ENCODE results near the gene PTPRJ. TPM values are rescaled to one million over a fixed set of nuclear protein-coding genes. Genes with fewer than 3 reads are reported as not detected.

The PTPRJ gene
- total and polyA plus RNA-seq, 9 of the 15 experiments (the other 6 are each of a cell fraction or from before 2014, with no cell fraction given): 0.56 to 10.7 (median 4.8) TPM

GRCh38 chr11:48036466-48036865, 56.1 kb downstream of the PTPRJ start:
- ATAC-seq (no peak), FAIRE-seq (no peak), DNase-seq (ENCODE audit: extremely low read depth in 1 of 4, low spot score in 3 of 4) (no peak)
- ChIA-PET CTCF (ENCODE audit: low intra/inter-chr PET ratio) (no interaction called here), POLR2A (interaction anchor here (0.7 to 1.9 kb wide), 3 partner anchors 10 to 211 kb away, joined by 3 to 6 read pairs (median 3); no protein-coding TSS in a partner anchor)
- no peaks in the 10 kb centered on the region; a peak in 2 of 5 replicates for H3K4me1 ChIP-seq (replicated peaks in 1 of 2; ENCODE audit: control insufficient read depth in 2 of 2, insufficient read depth in 2 of 2, low read length in 2 of 2)
- no peaks in the 10 kb centered on the region for H3K9me3 ChIP-seq (replicated peaks; ENCODE audit: control insufficient read depth, insufficient read depth, low read depth, low read length)
- no peak overlapping the region for H3K4me3 ChIP-seq
- WGBS (ENCODE audit: insufficient coverage, low coverage, missing lambda C conversion rate): 52% methylated on average over 4 of the region's 4 CpGs
- no peak overlapping the region for H3K4me2 ChIP-seq (ENCODE audit: insufficient read depth, low read length)
- no peak overlapping the region for H3K27ac ChIP-seq (ENCODE audit: extremely low read depth, low read depth, low read length)
- TF ChIP-seq CBFA2T2 (conservative IDR thresholded peaks at IDR 0.05): no peak
- BruUV-seq (replicated peaks): no TSS peak
- intact Hi-C loops (cut with micrococcal nuclease) (no loop called here), in situ Hi-C loops (cut with MboI) (no loop called here)
- H2AFZ ChIP-seq (ENCODE audit: low read depth, low read length): no peak overlapping the region
- H3K36me3 ChIP-seq (ENCODE audit: control insufficient read depth, insufficient read depth, low read length): no peaks in the 10 kb centered on the region
- H3K9me1 ChIP-seq (ENCODE audit: control insufficient read depth, insufficient read depth, low read length): no peaks in the 10 kb centered on the region
- H3K79me2 ChIP-seq (ENCODE audit: control insufficient read depth, insufficient read depth, low read length): no peaks in the 10 kb centered on the region
- 0 out of 2 replicates have a peak, but pooled peaks cover 3% of the 10 kb centered on the region for H4K20me1 ChIP-seq (replicated peaks; ENCODE audit: control insufficient read depth, insufficient read depth, low read length)
- no peak overlapping the region for H3K9ac ChIP-seq (ENCODE audit: insufficient read depth in 1 of 2, low read depth in 2 of 2, low read length in 2 of 2)
- H3K27me3 ChIP-seq (ENCODE audit: control insufficient read depth in 2 of 2, insufficient read depth in 2 of 2, low read length in 2 of 2): no peaks in the 10 kb centered on the region

GRCh38 chr11:48037709-48038468, 57.5 kb downstream of the PTPRJ start:
- no peak for FAIRE-seq
- H3K27ac ChIP-seq (ENCODE audit: extremely low read depth, low read depth, low read length): no peak overlapping the region
- H3K36me3 ChIP-seq (ENCODE audit: control insufficient read depth, insufficient read depth, low read length): no peaks in the 10 kb centered on the region
- ChIA-PET POLR2A (interaction anchor here (1.2 to 1.9 kb wide), 2 partner anchors 8 to 27 kb away, joined by 3 to 6 read pairs; no protein-coding TSS in a partner anchor), CTCF (ENCODE audit: low intra/inter-chr PET ratio) (no interaction called here)
- no peak for ATAC-seq
- H3K4me1 ChIP-seq (replicated peaks in 1 of 2; ENCODE audit: control insufficient read depth in 2 of 2, insufficient read depth in 2 of 2, low read length in 2 of 2): no peaks in the 10 kb centered on the region; a peak in 2 of 5 replicates
- no peak overlapping the region for H3K4me2 ChIP-seq (ENCODE audit: insufficient read depth, low read length)
- H3K9me3 ChIP-seq (replicated peaks; ENCODE audit: control insufficient read depth, insufficient read depth, low read depth, low read length): no peaks in the 10 kb centered on the region
- H3K4me3 ChIP-seq: no peak overlapping the region
- H2AFZ ChIP-seq (ENCODE audit: low read depth, low read length): no peak overlapping the region
- H3K27me3 ChIP-seq (ENCODE audit: control insufficient read depth in 2 of 2, insufficient read depth in 2 of 2, low read length in 2 of 2): no peaks in the 10 kb centered on the region
- no peaks in the 10 kb centered on the region for H3K9me1 ChIP-seq (ENCODE audit: control insufficient read depth, insufficient read depth, low read length)
- in situ Hi-C loops (cut with MboI): no loop called here
- H3K9ac ChIP-seq (ENCODE audit: insufficient read depth in 1 of 2, low read depth in 2 of 2, low read length in 2 of 2): no peak overlapping the region
- no TSS peak for BruUV-seq (replicated peaks)
- intact Hi-C loops (cut with micrococcal nuclease): no loop called here
- H3K79me2 ChIP-seq (ENCODE audit: control insufficient read depth, insufficient read depth, low read length): no peaks in the 10 kb centered on the region
- no peak for DNase-seq (ENCODE audit: extremely low read depth in 1 of 4, low spot score in 3 of 4)
- 64% methylated on average over 10 of the region's 11 CpGs for WGBS (ENCODE audit: insufficient coverage, low coverage, missing lambda C conversion rate)
- 0 out of 2 replicates have a peak, but pooled peaks cover 3% of the 10 kb centered on the region for H4K20me1 ChIP-seq (replicated peaks; ENCODE audit: control insufficient read depth, insufficient read depth, low read length)
- TF ChIP-seq ILK (tag; IDR thresholded peaks at IDR 0.05; ENCODE audit: borderline replicate concordance, low read depth) (no peak), TARDBP (IDR thresholded peaks at IDR 0.05) (no peak), EZH2 (IDR thresholded peaks at IDR 0.05; ENCODE audit: borderline replicate concordance, low read depth, low read length) (no peak), SNRNP70 (optimal IDR thresholded peaks at IDR 0.05; ENCODE audit: low read depth, low read length) (no peak), ZBTB7A (IDR thresholded peaks at IDR 0.05; ENCODE audit: borderline replicate concordance, control insufficient read depth, low read depth, low read length) (no peak), RBM25 (IDR thresholded peaks at IDR 0.05; ENCODE audit: low read depth, low read length, severe bottlenecking) (no peak), DMBX1 (CRISPR knock-in tag; IDR thresholded peaks at IDR 0.05; ENCODE audit: borderline replicate concordance) (no peak)

Measured in K562 (cell line).